Muscle of arm (tissue), 12 donors: ENCODE results near the gene STAB2. TPM values are rescaled to one million over a fixed set of nuclear protein-coding genes. Genes with fewer than 3 reads are reported as not detected.
"Not testable (repeated sequence)": the region's sequence is repeated elsewhere in the genome, so short reads cannot be mapped to it uniquely, and the experiment has no call there.

ENCODE experiments used
- DNase-seq: peaks from one replicate; pipeline ENCODE4 v3.0.0-alpha.2; 2013
- polyA plus RNA-seq, 12 donors: library from polyadenylated mRNA; unstranded; fragments of 120-200 nt; gene quantifications; one replicate each; pipeline ENCODE4 v1.2.1, GENCODE V29; 2013; ENCODE audit not compliant: insufficient read length in 12 of 12

The STAB2 gene
- polyA plus RNA-seq, 12 donors = 1.1 to 23.7 (median 2.7) TPM; not detected in 2

GRCh38 chr12:103642240-103642864, 55.3 kb downstream of the STAB2 start:
- DNase-seq = no peak

- DNase-seq = peak; percentile 30
These were observed 58.1 kb downstream of the STAB2 start for GRCh38 chr12:103645202-103645601.

GRCh38 chr12:103647267-103647666, 60.2 kb downstream of the STAB2 start:
- no peak for DNase-seq

GRCh38 chr12:103652808-103653207, 65.7 kb downstream of the STAB2 start:
- DNase-seq = no peak

GRCh38 chr12:103653568-103654173, 66.6 kb downstream of the STAB2 start:
- DNase-seq = not testable (repeated sequence)

- DNase-seq = no peak
These were observed 67.7 kb downstream of the STAB2 start for GRCh38 chr12:103654816-103655215.

GRCh38 chr12:103656291-103656690, 69.2 kb downstream of the STAB2 start:
- no peak for DNase-seq

GRCh38 chr12:103657331-103657730, 70.3 kb downstream of the STAB2 start:
- no peak for DNase-seq

- no peak for DNase-seq
These were observed 77.6 kb downstream of the STAB2 start for GRCh38 chr12:103664626-103665025.

- no peak for DNase-seq
These were observed 78.9 kb downstream of the STAB2 start for GRCh38 chr12:103665971-103666370.

GRCh38 chr12:103667125-103667524, 80.1 kb downstream of the STAB2 start:
- DNase-seq = no peak

- DNase-seq = no peak
These were observed 81.4 kb downstream of the STAB2 start for GRCh38 chr12:103668520-103668919.

GRCh38 chr12:103671367-103671766, 84.3 kb downstream of the STAB2 start:
- DNase-seq = no peak

GRCh38 chr12:103672401-103673119, 85.5 kb downstream of the STAB2 start:
- no peak for DNase-seq

- DNase-seq = no peak
These were observed 86.4 kb downstream of the STAB2 start for GRCh38 chr12:103673487-103673886.

- DNase-seq = no peak
These were observed 86.9 kb downstream of the STAB2 start for GRCh38 chr12:103673891-103674375.

GRCh38 chr12:103676893-103677292, 89.8 kb downstream of the STAB2 start:
- DNase-seq = no peak

GRCh38 chr12:103677341-103677740, 90.3 kb downstream of the STAB2 start:
- no peak for DNase-seq

GRCh38 chr12:103677905-103678304, 90.8 kb downstream of the STAB2 start:
- no peak for DNase-seq

- DNase-seq = no peak
These were observed 92.5 kb downstream of the STAB2 start for GRCh38 chr12:103679421-103680170.

- DNase-seq = peak; percentile 36
These were observed 93.6 kb downstream of the STAB2 start for GRCh38 chr12:103680591-103681141.

GRCh38 chr12:103686026-103686425, 99.0 kb downstream of the STAB2 start:
- DNase-seq = no peak
